ENCODE measurements around the gene APBB1IP.
"Not testable (repeated sequence)": the region's sequence is repeated elsewhere in the genome, so short reads cannot be mapped to it uniquely, and the experiment has no call there.

Gene APBB1IP

DNA sequence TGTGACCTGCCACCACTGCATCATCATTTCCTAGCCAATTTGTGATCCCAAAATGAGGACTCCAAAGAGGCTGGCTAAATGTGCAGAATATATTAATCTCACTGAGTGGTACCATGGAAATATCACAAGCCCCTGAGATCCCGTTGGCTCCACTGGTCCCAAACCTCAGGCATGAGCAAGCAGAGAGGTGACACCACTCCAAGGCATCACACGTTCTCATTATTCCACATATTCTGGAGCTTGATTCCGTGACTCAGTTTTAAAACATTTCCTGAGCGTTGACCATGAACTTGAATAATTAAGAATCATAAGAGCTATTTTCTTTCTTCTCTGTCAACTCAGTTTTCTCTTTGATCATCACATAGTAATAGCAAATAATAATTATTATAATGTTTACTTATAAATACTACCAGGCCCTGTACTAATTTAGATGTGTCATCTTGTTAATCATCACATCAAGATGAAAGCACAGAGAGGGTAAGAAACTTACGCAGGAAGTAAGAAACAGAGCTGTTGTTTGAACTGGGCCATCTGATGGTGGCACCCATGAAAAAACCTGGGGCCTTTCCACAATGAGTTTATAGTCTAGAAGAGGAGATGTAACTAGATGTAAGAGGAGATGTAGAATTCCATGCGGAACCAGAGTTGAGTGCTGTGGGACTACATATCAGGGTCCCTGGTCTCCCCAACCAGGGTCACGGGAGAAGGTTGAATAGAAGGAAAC lies 3.5 kb downstream of the APBB1IP start:
- DNase-seq (ENCODE audit: low read depth) = peak; percentile 21

DNA sequence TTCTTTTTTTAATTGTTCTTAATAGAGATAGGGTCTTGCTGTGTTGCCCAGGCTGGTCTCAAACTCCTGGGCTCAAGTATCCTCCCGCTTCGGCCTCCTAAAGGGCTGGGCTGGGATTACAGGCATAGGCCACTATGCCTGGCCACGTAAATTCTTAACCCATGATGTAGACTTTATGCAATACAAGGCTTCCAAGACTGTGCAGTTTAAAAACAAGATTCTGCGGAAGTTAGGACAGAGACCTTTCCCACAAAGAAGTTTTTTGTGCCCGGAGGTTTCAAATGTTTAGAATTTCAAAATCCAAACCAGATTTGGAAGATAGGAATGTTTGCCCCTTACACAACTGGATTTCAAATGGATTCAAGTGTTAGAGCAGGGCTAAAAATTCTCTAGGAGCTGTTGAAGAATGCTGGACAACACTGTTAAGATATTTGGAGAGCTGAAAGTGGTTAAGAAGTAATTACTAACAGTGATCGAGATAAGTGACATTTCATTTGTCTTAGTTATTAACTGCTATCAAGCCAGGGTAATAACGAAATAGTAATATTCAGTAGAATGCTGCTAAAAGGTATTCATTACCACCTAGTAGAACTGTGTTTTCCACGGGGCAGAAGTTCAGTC lies 7.4 kb downstream of the APBB1IP start:
- no peak for DNase-seq (ENCODE audit: low read depth)

DNA sequence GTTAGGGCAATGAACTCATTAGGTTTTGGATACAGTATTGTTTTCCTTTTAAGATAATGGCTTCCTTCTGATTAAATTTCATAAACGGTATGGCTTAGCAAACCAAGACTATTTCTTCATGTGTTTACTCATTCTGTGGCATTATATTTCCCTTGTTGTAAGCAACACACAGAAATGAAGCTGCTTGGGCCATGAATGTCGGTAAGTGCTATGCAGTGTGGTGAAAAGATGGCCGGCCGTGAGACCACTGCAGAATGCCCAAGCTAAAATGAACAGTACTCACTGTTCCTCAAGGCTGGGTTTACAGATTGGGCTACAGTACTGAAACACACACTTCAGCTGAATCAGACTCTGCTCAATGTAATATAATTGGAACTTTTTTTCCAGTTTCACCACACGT lies 8.1 kb downstream of the APBB1IP start:
- DNase-seq (ENCODE audit: low read depth) = no peak

DNA sequence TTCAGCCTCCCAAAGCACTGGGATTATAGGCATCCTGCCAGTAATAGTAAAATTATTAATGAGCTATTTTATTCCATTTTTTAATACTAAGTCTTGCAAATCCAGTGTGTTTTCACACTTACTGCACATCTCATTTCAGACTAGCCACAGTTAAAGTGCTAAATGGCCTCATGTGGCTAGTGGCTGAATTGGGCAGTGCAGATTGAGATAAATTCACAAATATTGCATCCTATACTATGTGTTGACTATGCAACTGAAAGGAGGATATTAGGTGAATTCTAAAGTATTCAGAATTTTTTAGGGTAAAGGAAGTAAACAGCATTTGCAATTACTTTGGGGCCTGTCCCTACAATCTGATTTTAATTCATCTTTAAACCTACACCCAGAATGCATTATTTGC lies 10.2 kb downstream of the APBB1IP start:
- DNase-seq (ENCODE audit: low read depth) = no peak

DNA sequence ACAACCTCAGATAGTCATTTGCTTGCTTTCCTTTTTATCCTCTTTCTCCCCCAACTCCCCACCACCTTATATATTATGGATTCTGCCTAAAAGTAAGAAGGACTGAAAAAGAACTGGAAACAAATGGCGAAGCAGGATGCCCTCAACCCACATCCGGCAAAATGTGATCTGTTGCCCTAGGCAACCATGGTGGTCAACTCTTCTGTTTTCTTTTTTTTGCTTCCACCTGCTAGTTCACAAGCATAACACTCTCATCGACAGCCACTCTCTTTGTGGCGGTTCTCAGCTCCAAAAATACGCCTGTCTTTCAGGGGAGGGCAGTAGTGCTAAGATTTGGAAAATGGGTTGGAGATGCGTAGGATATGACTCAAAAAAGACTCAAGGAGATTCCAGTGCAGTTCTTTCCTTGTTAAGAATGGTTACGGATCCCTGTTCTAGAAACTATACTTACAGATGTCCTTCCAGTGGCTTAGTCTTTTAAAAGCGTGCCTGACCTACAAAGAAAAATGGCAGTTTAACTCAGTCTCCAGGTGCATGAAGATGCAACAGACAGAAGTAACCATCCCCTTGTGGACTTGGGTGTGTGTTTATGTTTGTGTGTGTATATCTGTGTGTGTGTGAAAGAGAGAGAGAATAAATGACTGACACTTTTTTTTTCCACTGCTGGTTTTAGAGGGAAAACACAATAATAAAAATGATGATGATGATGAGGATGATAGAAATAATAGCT lies 10.7 kb downstream of the APBB1IP start:
- DNase-seq (ENCODE audit: low read depth) = no peak

DNA sequence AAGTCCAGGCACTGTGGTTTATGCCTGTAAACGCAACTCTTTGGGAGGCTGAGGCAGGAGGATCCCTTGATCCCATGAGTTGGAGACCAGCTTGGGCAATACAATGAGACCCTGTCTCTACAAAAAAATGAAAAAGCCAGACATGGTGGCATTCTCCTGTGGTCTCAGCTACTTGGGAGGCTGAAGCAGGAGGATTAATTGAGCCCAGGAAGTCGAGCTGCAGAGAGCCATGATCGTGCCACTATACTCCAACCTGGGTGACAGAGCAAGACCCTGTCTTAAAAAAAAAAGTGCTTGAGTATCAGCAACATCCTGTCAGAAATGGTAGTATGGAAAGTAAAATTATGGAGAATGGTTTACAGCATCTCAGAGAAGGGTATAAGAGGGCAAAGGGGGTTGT lies 11.6 kb downstream of the APBB1IP start:
- no peak for DNase-seq (ENCODE audit: low read depth)

DNA sequence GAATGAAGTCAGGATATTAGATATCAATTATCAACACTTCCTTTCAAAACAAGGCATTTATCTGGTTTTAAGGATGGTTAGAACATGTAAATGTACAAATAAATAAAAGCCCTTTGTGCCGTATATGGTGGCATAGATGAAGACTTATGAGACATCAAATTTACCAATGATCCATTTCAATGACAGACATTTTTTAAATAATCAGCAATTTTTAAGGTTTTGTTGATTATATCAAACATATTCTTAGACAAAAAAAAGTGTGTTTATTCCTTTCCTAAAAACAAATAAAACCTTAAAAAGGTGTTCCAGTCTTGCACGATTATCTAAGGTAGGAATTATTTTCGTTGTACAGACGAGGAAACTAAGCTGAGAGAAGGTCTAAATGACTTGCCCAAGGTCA lies 13.8 kb downstream of the APBB1IP start:
- DNase-seq (ENCODE audit: low read depth) = no peak

DNA sequence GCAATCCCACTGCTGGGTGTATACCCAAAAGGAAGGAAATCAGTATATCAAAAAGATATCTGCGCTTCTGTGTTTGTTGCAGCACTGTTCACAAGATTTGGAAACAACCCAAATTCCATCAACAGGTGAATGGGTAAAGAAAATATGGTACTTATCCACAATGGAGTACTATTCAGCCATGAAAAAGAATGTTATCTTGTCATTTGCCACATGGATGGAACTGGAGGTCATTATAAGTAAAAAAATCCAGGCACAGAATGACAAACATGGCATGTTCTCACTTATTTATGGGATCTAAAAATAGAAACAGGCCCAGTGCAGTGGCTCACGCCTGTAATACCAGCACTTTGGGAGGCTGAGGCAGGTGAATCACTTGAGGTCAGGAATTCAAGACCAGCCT lies 15.7 kb downstream of the APBB1IP start:
- DNase-seq (ENCODE audit: low read depth) = no peak

DNA sequence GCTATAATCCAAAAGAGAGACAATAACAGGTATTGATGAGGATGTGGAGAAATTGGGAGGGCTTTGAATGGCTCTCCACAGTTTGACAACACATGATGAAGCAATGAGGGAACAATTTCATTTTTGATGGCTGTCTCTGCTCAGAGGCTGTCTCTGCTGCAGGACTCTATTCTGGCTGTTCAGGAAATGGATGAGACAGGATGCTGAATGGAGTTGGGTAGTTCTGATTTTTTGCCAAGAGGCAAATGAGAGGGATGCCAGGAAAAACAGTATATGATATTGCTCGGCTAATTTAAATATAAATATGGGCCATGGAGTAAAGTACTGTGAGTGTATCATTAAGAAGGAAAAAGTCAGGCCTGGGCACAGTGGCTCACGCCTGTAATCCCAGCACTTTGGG lies 16.8 kb downstream of the APBB1IP start:
- DNase-seq (ENCODE audit: low read depth) = no peak

DNA sequence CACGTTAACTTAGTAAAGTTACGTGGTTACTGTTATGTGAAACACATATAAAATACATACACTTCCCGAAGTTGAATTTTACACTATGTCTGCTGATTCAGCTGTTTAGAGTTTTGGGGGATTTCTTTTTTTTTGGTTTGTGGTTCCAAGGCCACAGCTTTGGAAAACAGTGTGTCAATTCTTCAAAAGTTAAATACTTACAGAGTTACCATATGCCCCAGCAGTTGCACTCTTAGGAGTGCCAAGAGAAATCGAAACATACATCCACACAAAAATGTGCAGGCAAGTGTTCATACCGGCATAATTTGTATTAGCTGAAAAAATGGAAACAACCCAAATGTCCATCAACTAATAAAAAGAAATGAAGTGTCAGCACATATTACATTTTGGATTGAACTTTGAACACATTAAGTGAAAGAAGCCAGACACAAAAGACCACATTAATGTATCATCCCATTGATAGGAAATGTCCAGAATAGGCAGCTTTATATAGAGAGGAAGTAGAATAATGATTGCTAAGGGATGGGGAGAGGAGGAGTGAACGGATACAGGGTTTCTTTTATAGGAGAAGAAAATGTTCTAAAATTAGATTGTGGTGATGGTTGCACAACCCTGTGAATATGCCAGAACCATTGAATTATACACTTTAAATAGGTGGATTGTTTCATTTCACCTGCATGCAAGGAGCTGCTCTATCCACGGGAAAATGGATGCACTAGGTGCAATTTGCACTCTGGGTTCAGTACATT lies 17.6 kb downstream of the APBB1IP start:
- DNase-seq (ENCODE audit: low read depth) = no peak

DNA sequence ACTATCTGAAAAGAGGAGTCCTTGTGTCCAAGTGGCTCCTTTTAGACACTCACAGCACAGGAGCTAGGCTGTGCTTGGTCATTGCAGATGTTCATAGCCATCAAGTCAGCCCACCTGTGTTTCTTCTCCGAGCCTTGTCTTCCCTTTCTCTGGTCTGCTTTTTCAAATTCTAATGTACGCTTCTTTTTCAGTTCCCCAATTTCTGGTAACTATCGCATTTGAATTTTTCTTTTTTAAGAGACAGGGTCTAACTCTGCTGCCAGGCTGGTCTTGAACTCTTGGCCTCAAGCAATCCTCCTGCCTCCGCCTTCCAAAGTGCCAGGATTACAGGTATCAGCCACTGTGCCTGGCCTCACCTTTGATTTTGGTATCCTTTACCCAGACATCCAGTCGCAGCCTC lies 18.9 kb downstream of the APBB1IP start:
- DNase-seq (ENCODE audit: low read depth) = no peak

DNA sequence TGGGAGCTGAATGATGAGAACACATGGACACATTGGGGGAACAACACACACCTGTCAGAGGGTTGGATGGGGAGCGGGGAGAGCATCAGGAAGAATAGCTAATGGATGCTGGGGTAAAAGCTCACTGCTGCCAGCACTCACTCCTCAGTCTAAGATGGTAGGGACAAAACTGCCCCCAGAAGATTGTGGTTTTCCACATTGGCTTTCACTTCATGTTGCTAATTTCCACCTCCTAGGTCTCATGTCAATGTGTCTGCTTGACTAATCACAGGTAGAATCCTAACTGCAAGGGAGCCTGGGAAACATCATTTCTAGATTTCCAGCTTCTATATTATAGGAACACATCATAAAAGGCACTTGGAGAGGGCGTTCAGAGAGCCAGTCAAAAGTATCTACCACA lies 22.6 kb downstream of the APBB1IP start:
- DNase-seq (ENCODE audit: low read depth) = no peak

DNA sequence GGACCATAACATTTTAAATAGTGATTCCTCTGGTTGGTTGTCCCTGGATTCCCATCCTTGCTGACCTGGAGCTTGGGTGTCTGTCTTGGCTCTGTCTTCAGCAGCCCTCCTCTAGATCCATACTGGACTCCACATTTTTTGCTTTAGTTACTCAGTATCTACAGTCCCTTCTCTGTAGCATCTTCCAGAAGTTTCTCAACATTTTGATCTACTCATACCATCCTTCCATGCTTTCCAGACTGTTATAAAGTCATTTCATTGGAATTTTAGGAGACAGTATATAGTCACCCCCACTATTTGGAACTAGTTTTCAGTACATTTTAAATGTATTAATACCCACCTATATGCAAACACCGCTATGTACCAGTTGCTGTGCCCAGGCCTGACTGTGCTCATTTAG lies 25.8 kb downstream of the APBB1IP start:
- DNase-seq (ENCODE audit: low read depth) = no peak

DNA sequence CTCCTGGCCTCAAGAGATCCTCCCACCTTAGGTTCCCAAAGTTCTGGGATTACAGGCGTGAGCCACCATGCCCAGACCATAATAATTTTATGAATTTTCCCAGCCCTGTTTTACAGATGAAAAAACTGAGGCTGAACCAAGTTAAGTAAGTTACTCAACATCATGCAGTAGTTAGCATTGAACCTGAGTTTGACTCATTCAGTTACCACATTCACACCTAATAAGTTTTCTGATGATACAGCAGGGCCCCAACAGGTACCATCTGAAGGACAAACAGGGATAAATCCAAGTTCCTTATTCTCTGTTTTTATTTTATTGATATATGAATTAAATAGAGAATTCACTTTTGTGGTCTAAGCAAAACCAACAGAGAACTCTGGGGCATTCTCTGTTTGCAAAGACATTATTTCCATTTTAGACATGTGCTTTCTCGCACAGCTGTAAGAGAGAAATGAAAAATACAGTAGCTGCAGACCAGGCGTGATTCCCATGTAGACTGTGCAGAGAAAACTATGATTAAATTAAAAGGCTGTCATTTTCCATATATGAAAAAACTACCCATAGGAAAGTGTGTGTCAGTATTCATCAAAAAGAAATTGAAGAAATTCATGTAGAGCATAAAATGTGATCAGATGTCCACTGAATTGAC lies 26.6 kb downstream of the APBB1IP start:
- no peak for DNase-seq (ENCODE audit: low read depth)

DNA sequence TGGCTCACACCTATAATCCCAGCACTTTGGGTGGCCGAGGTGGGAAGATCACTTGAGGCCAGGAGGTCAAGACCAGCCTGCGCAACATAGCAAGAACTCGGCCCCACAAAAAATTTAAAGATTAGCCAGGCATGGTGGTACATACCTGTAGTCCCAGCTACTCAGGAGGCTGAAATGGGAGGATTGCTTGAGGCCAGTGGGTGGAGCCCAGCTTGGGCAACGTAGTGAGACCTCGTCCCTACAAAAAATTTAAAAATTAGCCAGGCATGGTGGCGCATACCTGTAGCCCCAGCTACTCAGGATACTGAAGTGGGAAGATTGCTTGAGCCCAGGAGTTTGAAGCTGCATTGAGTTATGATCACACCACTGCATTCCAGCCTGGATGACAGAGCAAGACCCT lies 28.4 kb downstream of the APBB1IP start:
- not testable (repeated sequence) for DNase-seq (ENCODE audit: low read depth)

DNA sequence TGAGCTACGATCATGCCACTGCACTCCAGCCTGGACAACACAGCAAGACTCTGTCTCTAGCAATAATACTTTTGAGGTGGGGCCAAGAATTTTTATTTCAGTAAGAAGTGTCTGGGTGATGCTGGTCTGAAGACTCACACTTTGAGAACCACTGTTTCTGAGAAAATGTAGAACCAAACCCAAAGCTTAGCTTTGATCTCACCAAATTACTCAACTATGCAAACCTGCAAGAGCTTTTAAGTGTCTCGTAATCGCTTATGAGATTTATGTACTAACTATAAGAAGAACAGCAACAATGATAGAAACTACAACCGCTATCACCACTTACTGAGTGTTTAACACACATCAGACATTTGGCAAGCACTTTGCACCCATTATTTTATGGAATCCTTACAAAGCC lies 29.5 kb downstream of the APBB1IP start:
- no peak for DNase-seq (ENCODE audit: low read depth)

DNA sequence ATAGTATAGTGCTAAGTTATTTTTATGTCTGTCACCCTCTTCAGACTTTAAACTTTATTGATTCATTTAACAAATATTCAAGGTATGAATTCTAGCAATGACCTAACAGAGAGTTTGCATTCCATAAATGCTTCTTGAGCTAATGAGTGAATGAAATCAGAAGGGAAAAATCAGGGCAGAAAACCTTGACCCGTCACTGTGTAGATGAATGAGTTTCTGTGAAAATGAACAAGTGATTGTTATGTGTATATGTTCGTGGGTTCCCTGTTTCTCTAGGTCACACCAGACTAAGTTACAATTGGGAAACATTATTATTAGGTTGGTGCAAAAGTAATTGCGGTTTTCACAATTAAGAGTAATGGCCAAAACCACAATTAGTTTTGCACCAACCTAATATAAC lies 30.1 kb downstream of the APBB1IP start:
- DNase-seq (ENCODE audit: low read depth) = peak; percentile 20

DNA sequence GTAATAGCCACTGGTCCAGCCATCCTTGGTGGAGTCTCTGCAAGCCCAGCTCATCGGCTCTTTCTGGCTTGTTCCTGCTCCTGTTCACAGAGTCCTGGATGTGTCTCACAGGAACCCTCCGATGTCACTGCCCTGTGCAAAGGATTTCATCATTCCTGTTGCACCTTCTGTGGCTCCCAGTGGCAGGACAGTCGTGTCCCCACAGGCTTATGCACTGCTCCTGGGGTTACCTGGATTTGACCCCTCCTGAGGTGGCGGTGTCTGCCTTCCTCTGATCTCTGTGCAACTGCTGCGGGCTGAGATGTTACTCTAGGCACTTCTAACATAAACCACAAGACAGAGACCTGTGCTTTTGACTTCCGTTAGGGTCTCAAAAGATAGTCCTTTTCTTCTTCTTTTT lies 30.6 kb downstream of the APBB1IP start:
- no peak for DNase-seq (ENCODE audit: low read depth)

DNA sequence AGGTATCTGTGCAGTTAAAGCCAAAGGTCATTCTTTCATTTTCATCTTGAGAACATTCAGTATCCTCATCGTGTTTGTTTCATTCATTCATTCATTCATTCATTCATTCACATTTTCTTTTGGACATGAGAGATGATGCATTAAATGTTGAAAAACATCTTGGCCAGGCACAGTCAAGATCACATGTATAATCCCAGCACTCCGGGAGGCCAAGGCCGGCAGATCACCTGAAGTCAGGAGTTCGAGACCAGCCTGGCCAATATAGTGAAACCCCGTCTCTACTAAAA lies 34.3 kb downstream of the APBB1IP start:
- DNase-seq (ENCODE audit: low read depth) = no peak

DNA sequence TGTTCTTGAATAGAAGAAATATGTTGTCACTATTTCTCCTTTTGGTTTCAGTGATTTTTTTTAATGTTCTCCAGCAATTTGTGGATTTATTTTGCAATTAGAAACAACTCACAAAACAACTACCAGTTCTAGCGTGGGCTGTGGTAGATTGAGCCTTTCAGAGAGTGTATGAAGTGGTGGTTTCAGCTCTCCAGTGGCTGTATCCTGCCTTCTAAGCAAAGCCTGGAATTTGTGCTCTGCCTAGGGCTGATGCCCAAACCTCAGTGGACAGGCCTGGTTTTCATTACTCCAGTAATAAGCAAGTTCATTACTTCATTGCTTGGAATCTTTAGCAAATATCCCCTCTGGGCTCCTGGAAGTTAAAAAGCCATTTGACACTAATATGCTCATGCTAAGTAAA lies 35.9 kb downstream of the APBB1IP start:
- DNase-seq (ENCODE audit: low read depth) = no peak

DNA sequence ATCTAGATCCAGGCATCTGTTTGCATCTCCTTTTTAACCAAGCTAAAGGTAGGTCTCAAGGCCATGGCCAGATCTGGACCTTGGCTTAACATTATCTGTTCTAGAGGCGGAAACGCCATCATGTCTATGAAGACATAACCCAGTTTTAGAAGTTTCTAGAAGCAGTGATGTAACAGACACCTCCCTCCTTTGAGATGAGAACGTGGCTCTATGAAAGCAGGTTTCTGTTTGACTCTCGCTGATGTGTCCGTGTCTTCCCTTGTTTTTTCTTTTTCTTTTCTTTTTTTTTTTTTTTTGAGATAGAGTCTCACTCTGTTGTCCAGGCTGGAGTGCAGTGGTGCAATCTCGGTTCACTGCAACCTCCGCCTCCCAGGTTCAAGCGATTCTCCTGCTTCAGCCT lies 36.7 kb downstream of the APBB1IP start:
- not testable (repeated sequence) for DNase-seq (ENCODE audit: low read depth)

DNA sequence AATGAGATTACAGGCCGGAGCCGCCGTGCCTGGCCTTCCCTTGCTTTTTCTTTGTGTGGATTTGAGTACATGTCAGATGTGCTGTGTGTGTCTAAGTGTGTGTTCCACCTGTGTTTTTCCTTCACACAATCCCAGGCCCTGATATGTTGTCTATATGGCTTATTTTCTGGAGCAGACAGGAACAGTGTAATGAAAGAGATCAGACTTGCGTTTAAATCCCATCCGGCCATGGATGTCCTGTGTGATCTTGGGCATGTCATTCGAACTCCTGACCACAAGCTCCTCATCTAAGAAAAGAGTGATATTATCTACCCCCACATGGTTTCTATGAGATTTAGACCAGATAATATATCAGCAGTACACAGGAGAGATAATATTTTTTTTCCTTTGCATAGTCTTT lies 37.2 kb downstream of the APBB1IP start:
- DNase-seq (ENCODE audit: low read depth) = no peak

Data from iris pigment epithelial cell (primary cell).